T-cell (primary cell): ENCODE measurements around the gene HEATR9. TPM values are rescaled to one million over a fixed set of nuclear protein-coding genes. Genes with fewer than 3 reads are reported as not detected.

ENCODE experiments used
- ATAC-seq, 4 experiments: fragments of 200-7000 bp in 3 of 4; fragments of 150-1000 bp in 1 of 4; cut with Tn5 transposase; replicated peaks in 1 of 4; 1 replicate in 3 of 4; 2 replicates in 1 of 4; pipeline ENCODE4 v1.10.0; 2021; ENCODE audit warnings: moderate library complexity in 3 of 4, mild to moderate bottlenecking in 2 of 4, moderate number of reproducible peaks in 1 of 4
- CTCF ChIA-PET, 2 donors: fragments of 300-600 bp; sonication (Branson Sonifier 250); formaldehyde crosslinking; loops; one replicate each; lab custom pipeline; 2022; ENCODE audit warnings: antibody characterized with exemption in 2 of 2; lab: Charles Lee
- POLR2A ChIA-PET, 2 donors: fragments of 300-600 bp; sonication (Branson Sonifier 250); formaldehyde crosslinking; loops; one replicate each; lab custom pipeline; 2022; ENCODE audit warnings: antibody characterized with exemption in 2 of 2; lab: Charles Lee
- DNase-seq, 35 experiments: peaks; one replicate each; pipeline versions ENCODE4 v3.0.0 to v3.0.0-alpha.2; 2013 to 2023
- H3K27ac ChIP-seq: one replicate; pipeline ENCODE4 v1.5.1; 2013; ENCODE audit warnings: low read length
- H3K27me3 ChIP-seq, 2 experiments: replicated peaks in 1 of 2; 1 replicate in 1 of 2; 2 replicates in 1 of 2; pipeline versions ENCODE4 v1.6.1 to v1.7.0; 2013; ENCODE audit warnings: low read length in 1 of 2, mixed read lengths in 1 of 2; ENCODE audit not compliant: control insufficient read depth in 2 of 2, insufficient read depth in 2 of 2; ENCODE audit errors: extremely low read depth in 1 of 2
- H3K36me3 ChIP-seq, 2 donors: 1 replicate in 1 of 2; 2 replicates in 1 of 2; pipeline versions ENCODE4 v1.6.1 to v1.7.0; 2013; ENCODE audit warnings: low read length in 1 of 2; ENCODE audit not compliant: control insufficient read depth in 2 of 2, insufficient read depth in 1 of 2; ENCODE audit errors: extremely low read depth in 1 of 2
- H3K4me1 ChIP-seq, 2 experiments: 1 replicate in 1 of 2; 2 replicates in 1 of 2; pipeline versions ENCODE4 v1.6.1 to v1.7.0; 2013; ENCODE audit warnings: low read length in 2 of 2, mixed read lengths in 1 of 2; ENCODE audit not compliant: insufficient read depth in 2 of 2, control insufficient read depth in 1 of 2; ENCODE audit errors: extremely low read depth in 1 of 2
- H3K4me3 ChIP-seq, 2 donors: 1 replicate in 1 of 2; 2 replicates in 1 of 2; pipeline versions ENCODE4 v1.5.1 to v1.7.0; 2013; ENCODE audit warnings: mild to moderate bottlenecking in 2 of 2, low read length in 1 of 2, moderate library complexity in 1 of 2; ENCODE audit not compliant: control insufficient read depth in 1 of 2; ENCODE audit errors: extremely low read depth in 1 of 2
- H3K9me3 ChIP-seq: 2 replicates; pipeline ENCODE4 v1.7.0; 2013
- H3K27ac Mint-ChIP-seq, 2 donors: one replicate each; pipeline ENCODE4 v1.8.0; 2020 to 2021; ENCODE audit warnings: mild to moderate bottlenecking in 2 of 2, mixed read lengths in 2 of 2
- H3K27me3 Mint-ChIP-seq, 2 donors: one replicate each; pipeline ENCODE4 v1.8.0; 2021 to 2022; ENCODE audit warnings: mixed read lengths in 2 of 2
- H3K36me3 Mint-ChIP-seq: one replicate; pipeline ENCODE4 v1.8.0; 2021; ENCODE audit warnings: mixed read lengths
- H3K4me1 Mint-ChIP-seq, 3 donors: one replicate each; pipeline ENCODE4 v1.8.0; 2020 to 2022; ENCODE audit warnings: mixed read lengths in 3 of 3, mild to moderate bottlenecking in 1 of 3
- H3K4me3 Mint-ChIP-seq, 3 donors: one replicate each; pipeline ENCODE4 v1.8.0; 2020 to 2022; ENCODE audit warnings: mild to moderate bottlenecking in 3 of 3, mixed read lengths in 3 of 3, moderate library complexity in 3 of 3
- H3K9me3 Mint-ChIP-seq, 3 donors: one replicate each; pipeline ENCODE4 v1.8.0; 2020 to 2022; ENCODE audit warnings: mixed read lengths in 3 of 3
- WGBS: methylation state at CpG from one replicate; pipeline ENCODE4 v1.1.5; 2013; ENCODE audit warnings: missing lambda C conversion rate; ENCODE audit not compliant: insufficient coverage; 5-methylcytosine and 5-hydroxymethylcytosine counted together
- total RNA-seq, 35 experiments: library from RNA in 6 of 35; stranded (reverse) in 6 of 35; fragments of 120-200 nt in 1 of 35; gene quantifications; one replicate each; pipeline versions ENCODE4 v1.2.1 to v1.2.4 and lab custom pipeline; 2013 to 2026

The HEATR9 gene
- total RNA-seq, 5 donors from 2014 or later (not counting 1 experiment from before 2014, with no cell fraction given), result 0.90 to 4.1 (median 1.5) TPM

DNA sequence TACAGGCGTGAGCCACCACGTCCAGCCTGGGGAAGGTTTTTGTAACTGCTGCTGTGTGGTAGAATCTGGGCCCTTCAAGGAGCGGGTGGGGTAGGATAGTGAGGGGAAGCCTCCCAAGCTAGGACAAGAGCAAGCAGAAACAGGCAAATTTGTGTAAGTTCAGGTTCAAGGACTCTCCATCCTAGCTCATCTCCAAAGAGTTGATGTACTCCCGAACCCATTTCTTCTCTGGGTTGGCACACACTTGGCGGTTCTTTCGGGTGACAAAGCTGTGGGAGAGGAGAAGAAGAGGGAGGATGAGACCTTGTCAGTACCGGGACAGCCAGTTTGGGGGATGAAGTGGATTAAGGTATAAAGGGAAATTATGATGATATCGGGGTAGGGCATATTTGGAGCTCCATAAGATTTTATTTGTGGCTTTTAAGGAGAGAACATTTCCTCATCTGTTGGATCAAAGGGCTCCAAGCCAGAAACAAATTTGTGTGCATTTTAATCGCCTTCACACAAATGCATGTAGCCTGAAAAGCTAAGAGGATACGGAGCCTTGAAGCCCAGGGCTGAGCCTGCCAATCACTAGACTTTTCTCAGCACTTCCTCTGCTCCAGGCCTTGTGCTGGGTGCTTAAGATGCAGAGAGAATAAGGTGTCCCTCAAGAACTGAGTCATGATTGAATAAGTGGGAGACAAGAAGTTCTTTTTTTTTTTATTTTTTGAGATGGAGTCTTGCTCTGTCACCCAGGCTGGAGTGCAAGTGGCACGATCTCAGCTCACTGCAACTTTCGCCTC lies 3.7 kb upstream of the HEATR9 start:
- no peaks in the 10 kb centered on the region for H3K27me3 Mint-ChIP-seq
- Histone ChIP-seq H3K4me3 (no peak overlapping the region), H3K36me3 (peaks cover 0 to 26% of the 10 kb centered on the region in 2 donors), H3K9me3 (no peaks in the 10 kb centered on the region), H3K4me1 (peaks cover 22 to 42% of the 10 kb centered on the region in 2 experiments), H3K27me3 (no peaks in the 10 kb centered on the region), H3K27ac (no peak overlapping the region)
- ChIA-PET CTCF (interaction anchor here (0.7 to 1.2 kb wide), 2 partner anchors 10 to 12 kb away, joined by 3 read pairs; no protein-coding TSS in a partner anchor), POLR2A (interaction anchor here in 1 of 2 donors (0.6 kb wide), 1 partner anchor 22 kb away, joined by 3 read pairs; no protein-coding TSS in a partner anchor)
- DNase-seq (no peak), ATAC-seq (no peak)
- H3K4me3 Mint-ChIP-seq, result no peak overlapping the region
- peaks cover 37 to 46% (median 41%) of the 10 kb centered on the region in 3 donors for H3K4me1 Mint-ChIP-seq
- peak overlapping the region in 1 of 2 donors; percentile 41 for H3K27ac Mint-ChIP-seq
- 100% methylated on average over 5 of the region's 12 CpGs for WGBS
- H3K9me3 Mint-ChIP-seq, result no peaks in the 10 kb centered on the region
- H3K36me3 Mint-ChIP-seq, result peaks cover 15% of the 10 kb centered on the region

DNA sequence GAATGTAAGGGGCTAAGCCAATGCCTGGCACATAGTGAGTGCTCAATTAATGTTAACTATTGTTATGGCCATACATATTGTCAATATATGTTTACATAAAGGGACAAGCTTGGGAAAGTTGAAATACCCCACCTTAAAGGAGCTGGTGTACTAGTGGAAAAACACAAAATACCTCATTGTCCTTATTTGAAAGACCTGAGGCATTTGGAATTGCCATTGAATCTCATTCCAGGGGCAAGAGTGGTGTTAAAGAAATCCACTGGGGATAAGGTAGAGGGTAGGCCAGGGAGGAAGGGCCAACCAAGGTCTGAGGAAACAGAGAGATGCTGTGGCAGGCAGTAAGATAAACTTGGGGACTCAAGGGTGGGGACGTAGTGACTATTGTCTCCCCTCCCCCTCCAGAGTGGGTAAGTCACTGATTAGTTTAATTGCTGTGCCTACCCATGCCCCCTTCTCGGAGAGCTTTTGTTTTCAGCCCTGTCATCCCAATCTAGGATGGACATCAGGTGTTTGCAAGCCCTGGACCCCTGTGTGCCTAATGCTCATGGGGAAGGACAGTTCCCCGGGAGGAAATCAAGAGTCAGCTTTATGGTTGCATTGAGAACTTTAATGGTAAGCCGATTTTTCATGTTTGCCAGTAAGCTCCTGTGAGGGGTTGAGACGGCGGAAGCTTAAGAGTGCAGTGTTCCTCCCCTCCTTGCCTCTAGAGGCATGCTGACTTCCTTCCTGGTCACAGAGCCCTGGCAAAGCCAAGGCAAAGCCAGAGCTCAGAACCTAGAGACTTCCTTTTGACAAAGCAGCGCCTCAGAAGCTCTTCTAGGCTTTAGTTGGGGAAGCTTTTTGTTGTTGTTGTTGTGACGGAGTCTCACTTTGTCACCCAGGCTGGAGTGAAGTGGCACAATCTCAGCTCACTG lies 2.5 kb upstream of the HEATR9 start:
- Mint-ChIP-seq H3K4me1 (peaks cover 31 to 44% (median 38%) of the 10 kb centered on the region in 3 donors), H3K36me3 (peaks cover 7% of the 10 kb centered on the region), H3K4me3 (no peak overlapping the region), H3K27me3 (no peaks in the 10 kb centered on the region), H3K9me3 (no peaks in the 10 kb centered on the region), H3K27ac (peak overlapping the region; percentile 33 to 64)
- Histone ChIP-seq H3K36me3 (peaks cover 0 to 21% of the 10 kb centered on the region in 2 donors), H3K27ac (no peak overlapping the region), H3K9me3 (no peaks in the 10 kb centered on the region), H3K4me3 (no peak overlapping the region), H3K4me1 (peaks cover 15 to 36% of the 10 kb centered on the region in 2 experiments), H3K27me3 (no peaks in the 10 kb centered on the region)
- ChIA-PET CTCF (interaction anchor here (0.6 to 1.3 kb wide), 9 partner anchors 9 to 1485 kb away, joined by 3 to 5 read pairs (median 3); partner anchors contain the start of gene CCL5 (in 1 of the 2)), POLR2A (no interaction called here)
- ATAC-seq (peak; percentile 79 to 97 (median 92)), DNase-seq (peak in 23 of 35 experiments; percentile 13 to 59 (median 34))
- 37% methylated on average over 5 of the region's 8 CpGs for WGBS

DNA sequence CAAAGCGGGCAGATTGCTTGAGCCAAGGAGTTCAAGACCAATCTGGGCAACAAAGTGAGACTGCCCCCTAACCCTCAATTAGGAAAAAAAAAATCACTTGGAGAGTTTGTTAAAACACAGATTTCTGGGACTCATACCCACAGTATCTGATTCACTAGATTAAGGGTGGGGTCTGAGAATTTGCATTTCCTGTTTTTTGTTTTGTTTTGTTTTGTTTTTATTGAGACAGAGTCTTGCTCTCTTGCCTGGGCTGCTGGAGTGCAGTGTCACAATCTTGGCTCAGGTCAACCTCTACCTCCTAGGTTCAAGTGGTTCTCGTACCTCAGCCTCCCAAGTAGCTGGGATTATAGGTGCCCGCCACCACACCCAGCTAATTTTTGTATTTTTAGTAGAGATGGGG lies 1.1 kb downstream of the HEATR9 start:
- no peak for ATAC-seq
- no peaks in the 10 kb centered on the region for H3K27me3 ChIP-seq
- H3K9me3 ChIP-seq, result no peaks in the 10 kb centered on the region
- H3K36me3 ChIP-seq, result peaks cover 3 to 5% of the 10 kb centered on the region in 2 donors
- DNase-seq, result no peak
- Mint-ChIP-seq H3K27ac (peak overlapping the region in 1 of 2 donors; percentile 25), H3K4me1 (peaks cover 24 to 31% (median 30%) of the 10 kb centered on the region in 3 donors), H3K4me3 (no peak overlapping the region), H3K27me3 (no peaks in the 10 kb centered on the region), H3K9me3 (no peaks in the 10 kb centered on the region), H3K36me3 (peaks cover 9% of the 10 kb centered on the region)
- no peak overlapping the region for H3K27ac ChIP-seq
- 80% methylated on average over 1 of the region's 3 CpGs for WGBS
- ChIA-PET CTCF (no interaction called here), POLR2A (no interaction called here)
- H3K4me1 ChIP-seq, result peaks cover 7 to 21% of the 10 kb centered on the region in 2 experiments
- H3K4me3 ChIP-seq, result no peak overlapping the region

DNA sequence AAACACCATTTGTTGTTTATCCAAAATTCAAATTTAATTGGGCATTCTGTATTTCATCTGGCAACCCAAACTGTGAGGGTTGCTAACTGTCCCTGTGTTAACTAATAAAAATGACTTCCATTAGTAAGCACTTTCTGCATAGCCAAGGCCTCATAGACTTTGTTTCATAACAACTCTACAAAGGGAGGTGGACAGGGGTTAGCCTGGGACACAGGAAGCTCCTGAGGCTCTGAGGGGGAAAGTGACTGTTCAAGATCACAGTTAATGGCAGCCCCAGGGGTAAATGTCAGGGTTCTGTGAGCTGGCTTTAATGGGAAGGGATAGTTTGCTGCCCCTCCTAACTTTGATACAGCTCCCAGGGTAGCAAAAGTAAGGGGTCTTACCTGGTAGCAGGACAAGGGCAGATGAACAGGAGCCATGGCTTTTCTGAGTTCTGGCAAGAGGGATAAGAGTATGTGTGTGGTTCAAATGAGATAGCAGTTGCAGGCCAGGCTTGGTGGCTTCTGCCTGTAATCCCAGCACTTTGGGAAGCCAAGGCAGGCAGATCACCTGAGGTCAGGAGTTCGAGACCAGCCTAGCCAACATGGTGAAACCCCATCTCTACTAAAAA lies 2.2 kb downstream of the HEATR9 start:
- ChIA-PET POLR2A (no interaction called here), CTCF (interaction anchor here in 1 of 2 donors (0.6 kb wide), 1 partner anchor 16 kb away, joined by 4 read pairs; no protein-coding TSS in a partner anchor)
- peaks cover 6% of the 10 kb centered on the region for H3K36me3 Mint-ChIP-seq
- H3K27me3 Mint-ChIP-seq, result no peaks in the 10 kb centered on the region
- peaks cover 5 to 12% of the 10 kb centered on the region in 2 experiments for H3K4me1 ChIP-seq
- H3K27ac Mint-ChIP-seq, result no peak overlapping the region
- ATAC-seq (no peak), DNase-seq (no peak)
- peaks cover 0 to 3% of the 10 kb centered on the region in 2 donors for H3K36me3 ChIP-seq
- no peaks in the 10 kb centered on the region for H3K9me3 ChIP-seq
- peaks cover 19 to 25% (median 23%) of the 10 kb centered on the region in 3 donors for H3K4me1 Mint-ChIP-seq
- no peak overlapping the region for H3K27ac ChIP-seq
- no CpG with 5 or more reads among the region's 1 CpG for WGBS
- no peak overlapping the region for H3K4me3 Mint-ChIP-seq
- H3K9me3 Mint-ChIP-seq, result no peaks in the 10 kb centered on the region
- H3K27me3 ChIP-seq, result no peaks in the 10 kb centered on the region
- H3K4me3 ChIP-seq, result no peak overlapping the region

DNA sequence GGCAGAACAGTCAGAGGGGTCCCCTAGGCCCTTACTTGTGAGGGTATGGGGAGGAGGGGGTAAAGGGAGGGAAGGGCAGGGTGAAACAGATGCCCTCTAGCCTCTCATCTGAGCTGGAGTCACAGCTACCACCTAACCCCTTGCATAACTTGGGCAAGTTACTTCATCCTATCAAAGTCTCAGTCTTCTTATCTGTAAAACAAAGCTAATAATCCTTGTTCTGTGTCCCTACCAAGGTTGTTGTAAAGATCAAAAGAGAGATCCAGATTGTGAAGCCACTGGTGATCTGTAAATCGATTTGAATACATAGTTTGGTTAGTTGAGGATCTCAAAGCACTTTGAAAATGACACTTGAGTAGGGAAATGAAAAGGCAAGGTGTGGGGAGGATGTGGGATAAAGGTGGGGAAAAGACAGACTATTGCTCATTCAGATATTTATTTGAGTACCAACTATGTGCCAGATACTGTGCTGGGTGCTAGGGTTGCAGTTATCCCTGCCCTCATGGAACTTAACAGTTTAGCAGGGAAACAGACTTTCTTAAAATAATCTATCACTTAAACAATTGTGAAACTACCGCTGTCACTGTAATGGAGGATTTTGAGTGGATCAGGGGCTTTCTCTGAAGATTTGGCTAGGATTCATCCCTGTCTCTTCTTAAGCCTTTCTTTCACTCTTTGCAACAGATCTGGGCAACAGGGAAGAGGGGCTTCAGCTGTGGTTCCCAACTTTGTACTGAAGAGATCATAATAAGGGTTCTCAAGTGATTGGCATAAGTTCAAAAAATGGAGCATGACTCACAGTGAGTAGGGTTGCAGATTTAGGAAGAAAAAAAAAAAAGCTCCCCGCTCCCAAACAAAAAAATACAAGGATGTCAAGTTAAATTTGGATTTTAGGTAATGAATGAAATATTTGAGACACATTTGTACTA lies 3.0 kb downstream of the HEATR9 start:
- peaks cover 0 to 3% of the 10 kb centered on the region in 2 donors for H3K36me3 ChIP-seq
- ATAC-seq (no peak), DNase-seq (no peak)
- H3K9me3 Mint-ChIP-seq, result no peaks in the 10 kb centered on the region
- no peak overlapping the region for H3K27ac ChIP-seq
- no peaks in the 10 kb centered on the region for H3K27me3 ChIP-seq
- H3K4me3 Mint-ChIP-seq, result no peak overlapping the region
- peaks cover 0 to 9% of the 10 kb centered on the region in 2 experiments for H3K4me1 ChIP-seq
- CTCF ChIA-PET, result no interaction called here
- H3K36me3 Mint-ChIP-seq, result peaks cover 9% of the 10 kb centered on the region
- H3K27ac Mint-ChIP-seq, result peak overlapping the region in 1 of 2 donors; percentile 34
- H3K9me3 ChIP-seq, result no peaks in the 10 kb centered on the region
- peaks cover 11 to 17% (median 15%) of the 10 kb centered on the region in 3 donors for H3K4me1 Mint-ChIP-seq
- POLR2A ChIA-PET, result no interaction called here
- no peaks in the 10 kb centered on the region for H3K27me3 Mint-ChIP-seq
- no peak overlapping the region for H3K4me3 ChIP-seq
- 29% methylated on average over 1 of the region's 3 CpGs for WGBS
